Osteocyte (in vitro differentiated cells): ENCODE results near the gene NDUFB1. TPM values are rescaled to one million over a fixed set of nuclear protein-coding genes. Genes with fewer than 3 reads are reported as not detected.

ENCODE experiments used
- DNase-seq: peaks from one replicate; pipeline ENCODE4 v3.0.0; 2021; ENCODE audit warnings: mixed read lengths; ENCODE audit not compliant: unreplicated experiment; ENCODE audit errors: extremely low spot score
- H3K27ac Mint-ChIP-seq: one replicate; pipeline ENCODE4 v1.8.0; 2021; ENCODE audit warnings: mild to moderate bottlenecking, mixed read lengths; ENCODE audit not compliant: unreplicated experiment
- H3K27me3 Mint-ChIP-seq: one replicate; pipeline ENCODE4 v1.8.0; 2021; ENCODE audit warnings: mixed read lengths; ENCODE audit not compliant: unreplicated experiment
- H3K36me3 Mint-ChIP-seq: one replicate; pipeline ENCODE4 v1.8.0; 2021; ENCODE audit warnings: mixed read lengths; ENCODE audit not compliant: unreplicated experiment
- H3K4me1 Mint-ChIP-seq: one replicate; pipeline ENCODE4 v1.8.0; 2021; ENCODE audit warnings: mixed read lengths; ENCODE audit not compliant: unreplicated experiment
- H3K4me3 Mint-ChIP-seq: one replicate; pipeline ENCODE4 v1.8.0; 2021; ENCODE audit warnings: mild to moderate bottlenecking, moderate library complexity, mixed read lengths; ENCODE audit not compliant: unreplicated experiment
- H3K9me3 Mint-ChIP-seq: one replicate; pipeline ENCODE4 v1.8.0; 2021; ENCODE audit warnings: mixed read lengths; ENCODE audit not compliant: unreplicated experiment
- CTCF ChIP-seq: fragments of 200-600 bp; sonication (generic); IDR thresholded peaks from 2 replicates; pipeline ENCODE4 v1.5.0; 2021; ENCODE audit warnings: antibody characterized with exemption, mild to moderate bottlenecking, moderate library complexity
- total RNA-seq: library from RNA; stranded (reverse); gene quantifications from 2 replicates; pipeline ENCODE4 v1.2.1, GENCODE V29; 2021

The NDUFB1 gene
- total RNA-seq, 1 donor from 2014 or later, result 118 TPM

GRCh38 chr14:92108345-92109254 is 12.9 kb downstream of the NDUFB1 start:
- no peak for TF ChIP-seq CTCF
- H3K27ac Mint-ChIP-seq, result no peak overlapping the region
- H3K4me3 Mint-ChIP-seq, result no peak overlapping the region

DNA sequence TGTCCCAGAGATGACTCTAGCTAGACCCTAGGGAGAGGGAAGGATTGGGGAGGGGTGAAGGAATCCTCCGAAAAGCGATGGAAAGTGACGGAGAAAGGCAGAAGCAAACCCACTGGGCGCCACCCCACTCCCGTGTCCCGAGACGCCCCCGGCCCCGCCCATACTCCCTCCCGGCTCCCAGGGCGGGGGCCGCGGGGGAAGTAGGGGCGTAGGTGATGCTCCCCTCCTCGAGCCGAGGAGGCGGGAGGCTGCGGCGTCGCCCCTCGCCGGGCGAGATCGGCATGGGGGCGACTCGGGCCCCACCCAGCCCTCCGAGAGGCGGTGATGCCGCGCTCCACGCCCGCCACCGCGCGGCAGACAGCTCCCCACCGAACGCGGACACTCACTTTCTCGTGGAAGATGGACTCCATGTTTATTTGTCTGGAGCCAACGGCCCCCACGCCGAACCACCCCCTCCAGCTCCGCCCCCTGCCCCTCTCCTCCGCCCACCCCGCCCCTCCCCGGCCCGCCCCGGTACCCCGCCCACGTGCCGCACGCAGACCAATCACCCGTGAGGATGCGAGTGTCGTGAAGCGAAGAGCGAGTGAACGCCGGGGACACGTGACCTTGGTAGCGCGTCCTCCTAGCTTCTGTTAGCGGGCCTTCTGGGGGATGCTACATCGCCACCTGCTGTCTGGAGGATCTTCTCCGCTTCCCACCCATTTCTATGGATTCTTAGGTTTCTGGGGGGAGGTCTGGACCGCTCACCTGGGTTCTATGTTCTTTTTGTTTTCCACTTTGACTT is 15.2 kb downstream of the NDUFB1 start, which contains the start of gene ATXN3:
TSS of gene ATXN3 (minus strand) at position 440 of the 784 bp plus-strand sequence. CDS start at position 410, 30 bp downstream.
- peak within 1 kb of the TSS; percentile 99 for H3K4me3 Mint-ChIP-seq
- H3K27me3 Mint-ChIP-seq, result peaks cover 7% of the 10 kb centered on the region
- H3K9me3 Mint-ChIP-seq, result no peaks in the 10 kb centered on the region
- peak within 1 kb of the TSS; percentile 97 for H3K27ac Mint-ChIP-seq
- H3K4me1 Mint-ChIP-seq, result peaks cover 19% of the 10 kb centered on the region
- no peaks in the 10 kb centered on the region for H3K36me3 Mint-ChIP-seq
- TF ChIP-seq CTCF, result peak; percentile 82
- peak; percentile 98 for DNase-seq

More at GRCh38 chr14:92108345-92109254, 12.9 kb downstream of the NDUFB1 start:
- no peak for DNase-seq
- Mint-ChIP-seq H3K9me3 (no peaks in the 10 kb centered on the region), H3K36me3 (no peaks in the 10 kb centered on the region), H3K27me3 (peaks cover 7% of the 10 kb centered on the region), H3K4me1 (peaks cover 11% of the 10 kb centered on the region)

GRCh38 chr14:92105893-92106142 is 15.7 kb downstream of the NDUFB1 start:
- Mint-ChIP-seq H3K27ac (peak overlapping the region; percentile 97), H3K4me1 (peaks cover 19% of the 10 kb centered on the region), H3K4me3 (peak overlapping the region; percentile 99), H3K9me3 (no peaks in the 10 kb centered on the region), H3K36me3 (no peaks in the 10 kb centered on the region), H3K27me3 (peaks cover 7% of the 10 kb centered on the region)
- TF ChIP-seq CTCF, result no peak
- DNase-seq, result no peak

- no peak for TF ChIP-seq CTCF
- H3K4me3 Mint-ChIP-seq, result peak overlapping the region; percentile 99
- no peak for DNase-seq
- H3K4me1 Mint-ChIP-seq, result peaks cover 19% of the 10 kb centered on the region
- H3K27ac Mint-ChIP-seq, result peak overlapping the region; percentile 97
- H3K9me3 Mint-ChIP-seq, result no peaks in the 10 kb centered on the region
- no peaks in the 10 kb centered on the region for H3K36me3 Mint-ChIP-seq
- H3K27me3 Mint-ChIP-seq, result peaks cover 7% of the 10 kb centered on the region
Measured at GRCh38 chr14:92105073-92105892, 16.2 kb downstream of the NDUFB1 start.
